Measurements from ENCODE around the gene MACROH2A1.

The MACROH2A1 gene

GRCh38 chr5:135398855-135399793 is at the start of gene MACROH2A1:
MACROH2A1 (minus strand) TSS chr5:135399231; CDS start chr5:135389093, 10,138 bp downstream.
- H3K4me3 ChIP-seq (ENCODE audit: low read depth, low read length) = peak within 1 kb of the TSS; percentile 81
- TF ChIP-seq CTCF (IDR thresholded peaks at IDR 0.05; ENCODE audit: borderline replicate concordance, insufficient read depth, low read depth, low read length) = no peak

GRCh38 chr5:135448071-135448739 is 49.2 kb upstream of the MACROH2A1 start:
- no peak overlapping the region for H3K4me3 ChIP-seq (ENCODE audit: low read depth, low read length)
- no peak for TF ChIP-seq CTCF (IDR thresholded peaks at IDR 0.05; ENCODE audit: borderline replicate concordance, insufficient read depth, low read depth, low read length)

- no peak for TF ChIP-seq CTCF (IDR thresholded peaks at IDR 0.05; ENCODE audit: borderline replicate concordance, insufficient read depth, low read depth, low read length)
- no peak within 1 kb of the TSS for H3K4me3 ChIP-seq (ENCODE audit: low read depth, low read length)
Observed at GRCh38 chr5:135447298-135447929, 48.4 kb upstream of the MACROH2A1 start, which contains the start of gene DCANP1. DCANP1 (minus strand) TSS chr5:135447348; CDS start chr5:135447108, 240 bp downstream.

GRCh38 chr5:135446615-135447014 is 47.6 kb upstream of the MACROH2A1 start:
- H3K4me3 ChIP-seq (ENCODE audit: low read depth, low read length) = no peak overlapping the region
- TF ChIP-seq CTCF (IDR thresholded peaks at IDR 0.05; ENCODE audit: borderline replicate concordance, insufficient read depth, low read depth, low read length) = no peak

GRCh38 chr5:135446206-135446605 is 47.2 kb upstream of the MACROH2A1 start:
- no peak for TF ChIP-seq CTCF (IDR thresholded peaks at IDR 0.05; ENCODE audit: borderline replicate concordance, insufficient read depth, low read depth, low read length)
- H3K4me3 ChIP-seq (ENCODE audit: low read depth, low read length) = no peak overlapping the region

GRCh38 chr5:135445306-135445985 is 46.4 kb upstream of the MACROH2A1 start:
- TF ChIP-seq CTCF (IDR thresholded peaks at IDR 0.05; ENCODE audit: borderline replicate concordance, insufficient read depth, low read depth, low read length) = no peak
- no peak overlapping the region for H3K4me3 ChIP-seq (ENCODE audit: low read depth, low read length)

Data from GM12875 (cell line).